Neuronal stem cell (in vitro differentiated cells): ENCODE measurements around the gene CD68. TPM values are rescaled to one million over a fixed set of nuclear protein-coding genes. Genes with fewer than 3 reads are reported as not detected.

Experiments
- DNase-seq: peaks from one replicate; pipeline ENCODE4 v3.0.0-alpha.2; 2013; ENCODE audit warnings: low spot score
- H2AFZ ChIP-seq: one replicate; pipeline ENCODE4 v1.6.1; 2013; ENCODE audit warnings: mild to moderate bottlenecking, low read length, inconsistent platforms
- H2AK5ac ChIP-seq: 2 replicates; pipeline ENCODE4 v1.6.1; 2013; ENCODE audit warnings: low read depth, mild to moderate bottlenecking, inconsistent platforms, low read length, moderate library complexity, mixed read lengths
- H2BK120ac ChIP-seq: 2 replicates; pipeline ENCODE4 v1.6.1; 2013; ENCODE audit warnings: low read depth, mild to moderate bottlenecking, inconsistent platforms, low read length, moderate library complexity, mixed read lengths
- H2BK12ac ChIP-seq: one replicate; pipeline ENCODE4 v1.6.1; 2013; ENCODE audit warnings: low read length, inconsistent platforms
- H2BK15ac ChIP-seq: 2 replicates; pipeline ENCODE4 v1.6.1; 2013; ENCODE audit warnings: mild to moderate bottlenecking, low read length, inconsistent platforms, mixed read lengths
- H2BK5ac ChIP-seq: one replicate; pipeline ENCODE4 v1.6.1; 2013; ENCODE audit warnings: inconsistent platforms, mild to moderate bottlenecking, low read length, moderate library complexity
- H3K14ac ChIP-seq: one replicate; pipeline ENCODE4 v1.6.1; 2013; ENCODE audit warnings: low read length, inconsistent platforms
- H3K18ac ChIP-seq: 2 replicates; pipeline ENCODE4 v1.6.1; 2013; ENCODE audit warnings: low read length, inconsistent platforms
- H3K23ac ChIP-seq: 2 replicates; pipeline ENCODE4 v1.6.1; 2013; ENCODE audit warnings: low read depth, mild to moderate bottlenecking, mixed read lengths, low read length, inconsistent platforms; ENCODE audit not compliant: poor library complexity
- H3K27ac ChIP-seq: replicated peaks from 3 replicates; pipeline ENCODE4 v1.5.1; 2013; ENCODE audit warnings: low read length, inconsistent platforms
- H3K27me3 ChIP-seq, 3 experiments: 2 replicates each; pipeline ENCODE4 v1.6.1; 2013; ENCODE audit warnings: low read length in 3 of 3, mild to moderate bottlenecking in 2 of 3, inconsistent platforms in 1 of 3, low read depth in 1 of 3, mixed read lengths in 1 of 3, moderate library complexity in 1 of 3; ENCODE audit not compliant: control insufficient read depth in 3 of 3, insufficient read depth in 3 of 3
- H3K36me3 ChIP-seq, 2 donors: replicated peaks in 1 of 2; 2 replicates each; pipeline ENCODE4 v1.6.1; 2013; ENCODE audit warnings: low read length in 2 of 2; ENCODE audit not compliant: control insufficient read depth in 2 of 2, insufficient read depth in 2 of 2
- H3K4ac ChIP-seq: 2 replicates; pipeline ENCODE4 v1.6.1; 2013; ENCODE audit warnings: inconsistent platforms, mild to moderate bottlenecking, low read length, moderate library complexity
- H3K4me1 ChIP-seq, 2 donors: 1 replicate in 1 of 2; 2 replicates in 1 of 2; pipeline ENCODE4 v1.6.1; 2013; ENCODE audit warnings: low read length in 2 of 2, low read depth in 1 of 2; ENCODE audit not compliant: control insufficient read depth in 2 of 2, insufficient read depth in 1 of 2
- H3K4me2 ChIP-seq: one replicate; pipeline ENCODE4 v1.6.1; 2013; ENCODE audit warnings: mild to moderate bottlenecking, low read length, inconsistent platforms; ENCODE audit not compliant: insufficient read depth, poor library complexity, severe bottlenecking
- H3K4me3 ChIP-seq, 2 donors: 2 replicates each; pipeline ENCODE4 v1.5.1; 2013; ENCODE audit warnings: low read length in 2 of 2, mild to moderate bottlenecking in 2 of 2, inconsistent platforms in 1 of 2, moderate library complexity in 1 of 2
- H3K79me1 ChIP-seq: one replicate; pipeline ENCODE4 v1.6.1; 2013; ENCODE audit warnings: low read depth, mild to moderate bottlenecking, inconsistent platforms, low read length, moderate library complexity
- H3K9ac ChIP-seq: one replicate; pipeline ENCODE4 v1.6.1; 2013; ENCODE audit warnings: mild to moderate bottlenecking, low read depth, low read length, inconsistent platforms; ENCODE audit not compliant: poor library complexity
- H3K9me3 ChIP-seq, 2 donors: replicated peaks in 1 of 2; 2 replicates each; pipeline versions ENCODE3 to v1.6.1; 2013; ENCODE audit warnings: low read length in 2 of 2, mild to moderate bottlenecking in 2 of 2, inconsistent platforms in 1 of 2, low read depth in 1 of 2, mixed read lengths in 1 of 2, moderate library complexity in 1 of 2; ENCODE audit not compliant: control insufficient read depth in 2 of 2, insufficient read depth in 1 of 2
- H4K8ac ChIP-seq: one replicate; pipeline ENCODE4 v1.6.1; 2013; ENCODE audit warnings: low read depth, mild to moderate bottlenecking, inconsistent platforms, low read length, moderate library complexity
- H4K91ac ChIP-seq: one replicate; pipeline ENCODE4 v1.6.1; 2013; ENCODE audit warnings: low read length, low read depth, mild to moderate bottlenecking, inconsistent platforms; ENCODE audit not compliant: poor library complexity
- WGBS, 2 donors: extraction: QIAGEN DNeasy Blood & Tissue Kit; methylation state at CpG; one replicate each; pipeline ENCODE4 v1.1.7; 2013; ENCODE audit warnings: missing lambda C conversion rate in 2 of 2, mixed read lengths in 1 of 2; ENCODE audit not compliant: insufficient read length in 2 of 2, insufficient replicate concordance in 1 of 2; ENCODE audit errors: extremely low coverage in 2 of 2; 5-methylcytosine and 5-hydroxymethylcytosine counted together
- polyA plus RNA-seq, 2 experiments: library from polyadenylated mRNA; stranded (reverse); fragments of 200-250 nt; gene quantifications; one replicate each; pipeline ENCODE4 v1.2.3, GENCODE V29; 2013

The CD68 gene, protein sequence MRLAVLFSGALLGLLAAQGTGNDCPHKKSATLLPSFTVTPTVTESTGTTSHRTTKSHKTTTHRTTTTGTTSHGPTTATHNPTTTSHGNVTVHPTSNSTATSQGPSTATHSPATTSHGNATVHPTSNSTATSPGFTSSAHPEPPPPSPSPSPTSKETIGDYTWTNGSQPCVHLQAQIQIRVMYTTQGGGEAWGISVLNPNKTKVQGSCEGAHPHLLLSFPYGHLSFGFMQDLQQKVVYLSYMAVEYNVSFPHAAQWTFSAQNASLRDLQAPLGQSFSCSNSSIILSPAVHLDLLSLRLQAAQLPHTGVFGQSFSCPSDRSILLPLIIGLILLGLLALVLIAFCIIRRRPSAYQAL
- 0.13 TPM for polyA plus RNA-seq (2013, experiment 1 of 2)
- polyA plus RNA-seq (2013, experiment 2 of 2): 0.15 TPM

DNA sequence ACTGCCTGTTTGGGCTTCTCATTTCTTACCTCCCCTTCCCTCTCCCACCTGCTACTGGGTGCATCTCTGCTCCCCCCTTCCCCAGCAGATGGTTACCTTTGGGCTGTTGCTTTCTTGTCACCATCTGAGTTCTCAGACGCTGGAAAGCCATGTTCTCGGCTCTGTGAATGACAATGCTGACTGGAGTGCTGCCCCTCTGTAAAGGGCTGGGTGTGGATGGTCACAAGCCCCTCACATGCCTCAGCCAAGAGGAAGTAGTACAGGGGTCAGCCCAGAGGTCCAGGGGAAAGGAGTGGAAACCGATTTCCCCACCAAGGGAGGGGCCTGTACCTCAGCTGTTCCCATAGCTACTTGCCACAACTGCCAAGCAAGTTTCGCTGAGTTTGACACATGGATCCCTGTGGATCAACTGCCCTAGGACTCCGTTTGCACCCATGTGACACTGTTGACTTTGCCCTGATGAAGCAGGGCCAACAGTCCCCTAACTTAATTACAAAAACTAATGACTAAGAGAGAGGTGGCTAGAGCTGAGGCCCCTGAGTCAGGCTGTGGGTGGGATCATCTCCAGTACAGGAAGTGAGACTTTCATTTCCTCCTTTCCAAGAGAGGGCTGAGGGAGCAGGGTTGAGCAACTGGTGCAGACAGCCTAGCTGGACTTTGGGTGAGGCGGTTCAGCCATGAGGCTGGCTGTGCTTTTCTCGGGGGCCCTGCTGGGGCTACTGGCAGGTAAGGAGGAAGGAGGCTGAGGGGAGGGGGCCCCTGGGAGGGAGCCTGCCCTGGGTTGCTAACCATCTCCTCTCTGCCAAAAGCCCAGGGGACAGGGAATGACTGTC lies at the start of gene CD68:
CD68 (plus strand) TSS at position 638 of the 833 bp plus-strand sequence; CDS start at position 678, 40 bp downstream.
- peaks cover 55 to 84% of the 10 kb centered on the region in 2 donors for H3K36me3 ChIP-seq

DNA sequence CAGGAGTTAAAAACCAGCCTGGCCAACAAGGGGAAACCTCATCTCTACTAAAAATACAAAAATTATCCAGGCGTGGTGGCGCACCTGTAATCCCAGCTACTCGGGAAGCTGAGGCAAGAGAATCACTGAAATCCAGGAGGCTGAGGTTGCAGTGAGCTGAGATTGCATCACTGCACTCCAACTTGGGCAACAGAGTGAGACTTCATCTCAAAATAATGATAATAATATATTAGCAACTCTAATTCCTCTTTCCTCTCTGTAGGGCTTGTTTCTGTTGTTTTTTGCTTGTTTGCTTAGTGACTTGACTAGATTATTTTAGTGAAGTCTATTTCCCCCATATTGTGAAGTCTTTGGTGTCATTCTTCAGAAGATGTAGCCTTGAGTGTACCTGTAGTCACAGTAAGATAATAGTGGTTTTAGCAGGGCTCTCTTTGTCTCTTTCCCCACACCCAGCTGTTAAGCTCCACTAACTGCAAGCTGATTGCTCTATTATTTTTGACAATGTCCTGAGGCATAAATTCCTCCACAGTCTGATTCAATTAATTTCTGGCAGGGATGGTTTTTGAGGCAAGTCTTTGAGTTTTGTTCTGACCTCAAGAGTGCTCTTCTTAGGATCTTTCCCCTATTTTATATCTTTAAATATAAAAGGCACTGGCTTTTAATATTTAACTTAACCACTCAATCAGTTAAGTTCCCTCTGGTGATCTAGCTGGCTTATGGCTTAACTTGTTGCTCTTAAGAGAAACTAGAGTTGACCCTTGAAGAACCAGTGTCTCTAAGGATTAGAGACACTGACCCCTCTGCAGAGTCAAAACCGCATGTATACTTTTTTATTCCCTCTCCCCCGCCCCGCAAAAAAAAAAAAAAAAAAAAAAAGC lies 49.2 kb upstream of the CD68 start:
- WGBS, 2 donors: no CpG with 5 or more reads among the region's 6 CpGs
- no peak overlapping the region for H3K9ac ChIP-seq
- no peak overlapping the region for H2AFZ ChIP-seq
- H3K4me3 ChIP-seq: no peak overlapping the region
- no peaks in the 10 kb centered on the region for H3K27me3 ChIP-seq
- no peak overlapping the region for H3K27ac ChIP-seq
- H4K8ac ChIP-seq: no peak overlapping the region
- no peak overlapping the region for H3K23ac ChIP-seq
- H3K4me1 ChIP-seq: no peaks in the 10 kb centered on the region
- no peaks in the 10 kb centered on the region for H3K79me1 ChIP-seq
- no peak for DNase-seq
- H2BK15ac ChIP-seq: no peak overlapping the region
- H3K9me3 ChIP-seq: no peaks in the 10 kb centered on the region
- no peak overlapping the region for H3K4me2 ChIP-seq
- no peak overlapping the region for H2AK5ac ChIP-seq
- no peak overlapping the region for H2BK5ac ChIP-seq
- H2BK120ac ChIP-seq: no peak overlapping the region
- H3K36me3 ChIP-seq: no peaks in the 10 kb centered on the region
- no peak overlapping the region for H2BK12ac ChIP-seq
- no peak overlapping the region for H3K14ac ChIP-seq
- no peak overlapping the region for H3K4ac ChIP-seq
- no peak overlapping the region for H4K91ac ChIP-seq
- no peak overlapping the region for H3K18ac ChIP-seq

More for the DNA sequence above, at the start of gene CD68:
- Histone ChIP-seq H3K79me1 (peaks cover 18% of the 10 kb centered on the region), H3K27ac (peak within 1 kb of the TSS; percentile 52), H4K8ac (no peak within 1 kb of the TSS), H3K27me3 (no peaks in the 10 kb centered on the region), H2AK5ac (no peak within 1 kb of the TSS), H3K4me1 (peaks cover 18 to 21% of the 10 kb centered on the region in 2 donors), H4K91ac (no peak within 1 kb of the TSS), H3K14ac (no peak within 1 kb of the TSS), H3K18ac (no peak within 1 kb of the TSS), H3K4ac (no peak within 1 kb of the TSS), H3K9me3 (no peaks in the 10 kb centered on the region), H2BK5ac (no peak within 1 kb of the TSS), H3K4me2 (no peak within 1 kb of the TSS), H2BK15ac (no peak within 1 kb of the TSS), H2BK120ac (no peak within 1 kb of the TSS), H3K9ac (peak within 1 kb of the TSS; percentile 26), H3K23ac (peak within 1 kb of the TSS; percentile 92), H2BK12ac (no peak within 1 kb of the TSS), H3K4me3 (no peak within 1 kb of the TSS), H2AFZ (no peak within 1 kb of the TSS)
- WGBS, 2 donors: no CpG with 5 or more reads among the region's 7 CpGs
- DNase-seq: no peak

GRCh38 chr17:7538050-7538449 lies 41.4 kb upstream of the CD68 start:
- Histone ChIP-seq H2AFZ (no peak overlapping the region), H3K14ac (no peak overlapping the region), H2BK5ac (no peak overlapping the region), H3K4me2 (no peak overlapping the region), H2BK120ac (no peak overlapping the region), H2BK12ac (no peak overlapping the region), H3K9ac (no peak overlapping the region), H3K18ac (no peak overlapping the region), H3K4me1 (no peaks in the 10 kb centered on the region), H3K79me1 (no peaks in the 10 kb centered on the region), H3K4me3 (no peak overlapping the region), H3K27ac (no peak overlapping the region), H4K91ac (no peak overlapping the region), H2BK15ac (no peak overlapping the region), H3K9me3 (peaks cover 9 to 13% of the 10 kb centered on the region in 2 donors), H3K23ac (no peak overlapping the region), H2AK5ac (no peak overlapping the region), H4K8ac (no peak overlapping the region), H3K27me3 (peaks cover 0 to under 1% (median 0%) of the 10 kb centered on the region in 3 experiments), H3K4ac (no peak overlapping the region), H3K36me3 (no peaks in the 10 kb centered on the region)
- DNase-seq: no peak
- WGBS, 2 donors: no CpG with 5 or more reads among the region's 3 CpGs
